ENCODE results near the gene VPREB3. TPM values are rescaled to one million over a fixed set of nuclear protein-coding genes. Genes with fewer than 3 reads are reported as not detected.

VPREB3 gene
- total RNA-seq, 1 experiment from 2014 or later, result 2.4 TPM

- Histone ChIP-seq H2AFZ (ENCODE audit: low read depth, low read length, poor library complexity, severe bottlenecking) (no peak overlapping the region), H3K27me3 (ENCODE audit: insufficient read depth, low read length) (no peaks in the 10 kb centered on the region), H3K79me2 (ENCODE audit: insufficient read depth, low read length) (no peaks in the 10 kb centered on the region), H3K36me3 (ENCODE audit: control insufficient read depth in 1 of 2, insufficient read depth in 2 of 2, low read length in 2 of 2) (peaks cover 39 to 50% of the 10 kb centered on the region in 2 experiments), H3K4me1 (ENCODE audit: control insufficient read depth in 1 of 2, insufficient read depth in 2 of 2, low read length in 2 of 2) (no peaks in the 10 kb centered on the region), H3K9ac (ENCODE audit: low read length) (no peak overlapping the region), H4K20me1 (ENCODE audit: insufficient read depth) (no peaks in the 10 kb centered on the region), H3K9me2 (ENCODE audit: insufficient read depth) (no peaks in the 10 kb centered on the region), H3K27ac (ENCODE audit: low read depth, low read length) (no peak overlapping the region), H3K9me3 (ENCODE audit: control insufficient read depth in 1 of 2, insufficient read depth in 1 of 2, low read depth in 1 of 2, low read length in 2 of 2) (no peaks in the 10 kb centered on the region), H3K4me3 (replicated peaks in 1 of 2; ENCODE audit: low read depth in 1 of 2, low read length in 2 of 2) (no peak overlapping the region), H3K4me2 (ENCODE audit: low read length) (no peak overlapping the region)
- POLR2A ChIA-PET, result no interaction called here
- CTCF ChIA-PET, result no interaction called here
- TF ChIP-seq FOSL1 (IDR thresholded peaks at IDR 0.05; ENCODE audit: low read depth) (no peak), EZH2 (IDR thresholded peaks at IDR 0.05) (no peak), CBX3 (IDR thresholded peaks at IDR 0.05; ENCODE audit: low read depth) (no peak), SRF (IDR thresholded peaks at IDR 0.05; ENCODE audit: low read depth) (no peak), POLR2AphosphoS5 (IDR thresholded peaks at IDR 0.05; ENCODE audit: low read depth, low read length) (no peak), ZFX (IDR thresholded peaks at IDR 0.05) (no peak), POLR2A (IDR thresholded peaks at IDR 0.05; ENCODE audit: borderline replicate concordance, extremely low read depth, insufficient read depth, insufficient read length) (no peak), JUND (IDR thresholded peaks at IDR 0.05) (no peak), MAX (IDR thresholded peaks at IDR 0.05) (no peak), ELF1 (IDR thresholded peaks at IDR 0.05; ENCODE audit: borderline replicate concordance, low read depth) (no peak), RAD21 (IDR thresholded peaks at IDR 0.05; ENCODE audit: low read depth) (no peak), ZNF274 (IDR thresholded peaks at IDR 0.05; ENCODE audit: low read depth, low read length) (no peak), EGR1 (IDR thresholded peaks at IDR 0.05; ENCODE audit: low read depth) (no peak), YY1 (IDR thresholded peaks at IDR 0.05; ENCODE audit: extremely low read depth, insufficient replicate concordance, low read depth, low read length) (no peak), CEBPB (IDR thresholded peaks at IDR 0.05; ENCODE audit: low read depth) (no peak)
- TF ChIP-seq, protein P1, sequence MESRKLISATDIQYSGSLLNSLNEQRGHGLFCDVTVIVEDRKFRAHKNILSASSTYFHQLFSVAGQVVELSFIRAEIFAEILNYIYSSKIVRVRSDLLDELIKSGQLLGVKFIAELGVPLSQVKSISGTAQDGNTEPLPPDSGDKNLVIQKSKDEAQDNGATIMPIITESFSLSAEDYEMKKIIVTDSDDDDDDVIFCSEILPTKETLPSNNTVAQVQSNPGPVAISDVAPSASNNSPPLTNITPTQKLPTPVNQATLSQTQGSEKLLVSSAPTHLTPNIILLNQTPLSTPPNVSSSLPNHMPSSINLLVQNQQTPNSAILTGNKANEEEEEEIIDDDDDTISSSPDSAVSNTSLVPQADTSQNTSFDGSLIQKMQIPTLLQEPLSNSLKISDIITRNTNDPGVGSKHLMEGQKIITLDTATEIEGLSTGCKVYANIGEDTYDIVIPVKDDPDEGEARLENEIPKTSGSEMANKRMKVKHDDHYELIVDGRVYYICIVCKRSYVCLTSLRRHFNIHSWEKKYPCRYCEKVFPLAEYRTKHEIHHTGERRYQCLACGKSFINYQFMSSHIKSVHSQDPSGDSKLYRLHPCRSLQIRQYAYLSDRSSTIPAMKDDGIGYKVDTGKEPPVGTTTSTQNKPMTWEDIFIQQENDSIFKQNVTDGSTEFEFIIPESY (IDR thresholded peaks at IDR 0.05; ENCODE audit: extremely low read depth, insufficient replicate concordance, low read length), result no peak
- TF ChIP-seq, protein P2, sequence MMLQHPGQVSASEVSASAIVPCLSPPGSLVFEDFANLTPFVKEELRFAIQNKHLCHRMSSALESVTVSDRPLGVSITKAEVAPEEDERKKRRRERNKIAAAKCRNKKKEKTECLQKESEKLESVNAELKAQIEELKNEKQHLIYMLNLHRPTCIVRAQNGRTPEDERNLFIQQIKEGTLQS (IDR thresholded peaks at IDR 0.05), result no peak
- BruUV-seq (replicated peaks), result no TSS peak
- no peak for DNase-seq (ENCODE audit: low read depth, low spot score)
- RAD21 ChIA-PET (ENCODE audit: low non-redundant PET in 1 of 2, low total read pairs in 2 of 2, uncharacterized antibody in 2 of 2, unreplicated experiment in 2 of 2), result no interaction called here
- no peak for ATAC-seq
- intact Hi-C loops (cut with micrococcal nuclease), result no loop called here
Measured at GRCh38 chr22:23803001-23803819, 49.0 kb upstream of the VPREB3 start.

Measured in HCT116 (cell line).